Nucleus accumbens (tissue), 56 donors: ENCODE results near the gene MCM5.
"Not testable (repeated sequence)": the region's sequence is repeated elsewhere in the genome, so short reads cannot be mapped to it uniquely, and the experiment has no call there.

ENCODE experiments used
- DNase-seq, 56 donors: peaks; one replicate each; lab custom pipeline; 2025; lab: John Stamatoyannopoulos, UW

The MCM5 gene

DNA sequence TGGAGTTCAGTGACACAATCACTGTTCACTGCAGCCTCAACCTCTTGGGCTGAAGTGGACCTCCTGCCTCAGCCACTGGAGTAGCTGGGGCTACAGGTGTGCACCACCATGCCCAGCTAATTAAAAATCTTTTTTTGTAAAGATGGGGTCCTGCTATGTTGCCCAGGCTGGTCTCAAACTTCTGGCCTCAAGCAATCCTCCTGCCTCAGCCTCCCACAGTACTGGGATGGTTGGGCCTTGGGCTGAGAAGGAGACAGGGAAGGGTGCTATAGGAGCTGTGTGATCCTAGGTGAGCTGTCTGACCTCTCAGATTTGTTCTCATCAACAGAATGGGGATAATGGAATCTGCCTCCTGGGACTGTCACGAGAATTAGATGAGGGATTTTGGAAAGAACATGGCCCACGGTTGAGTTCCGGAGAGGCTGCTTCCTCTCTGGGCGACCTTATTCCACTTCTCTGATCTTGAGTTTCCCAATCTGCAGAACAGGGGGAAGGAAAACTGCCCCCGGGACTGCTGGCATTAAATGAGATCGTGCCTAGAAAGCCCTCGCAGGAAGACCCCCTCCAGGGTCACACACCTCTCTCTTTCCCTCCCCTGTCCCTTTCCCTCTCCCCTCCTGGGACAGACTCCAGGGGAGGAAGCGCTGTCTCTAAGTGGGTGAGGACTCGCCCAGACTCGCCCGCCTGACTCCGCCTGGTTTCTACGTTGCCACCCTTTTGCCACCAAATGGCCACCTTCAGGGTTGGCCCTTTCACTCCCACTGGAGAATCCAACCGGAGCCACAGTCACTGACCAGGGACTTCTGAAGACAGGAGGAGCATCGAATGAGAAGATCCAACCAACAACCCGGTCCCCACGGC, 50.1 kb downstream of the MCM5 start:
- no peak for DNase-seq

DNA sequence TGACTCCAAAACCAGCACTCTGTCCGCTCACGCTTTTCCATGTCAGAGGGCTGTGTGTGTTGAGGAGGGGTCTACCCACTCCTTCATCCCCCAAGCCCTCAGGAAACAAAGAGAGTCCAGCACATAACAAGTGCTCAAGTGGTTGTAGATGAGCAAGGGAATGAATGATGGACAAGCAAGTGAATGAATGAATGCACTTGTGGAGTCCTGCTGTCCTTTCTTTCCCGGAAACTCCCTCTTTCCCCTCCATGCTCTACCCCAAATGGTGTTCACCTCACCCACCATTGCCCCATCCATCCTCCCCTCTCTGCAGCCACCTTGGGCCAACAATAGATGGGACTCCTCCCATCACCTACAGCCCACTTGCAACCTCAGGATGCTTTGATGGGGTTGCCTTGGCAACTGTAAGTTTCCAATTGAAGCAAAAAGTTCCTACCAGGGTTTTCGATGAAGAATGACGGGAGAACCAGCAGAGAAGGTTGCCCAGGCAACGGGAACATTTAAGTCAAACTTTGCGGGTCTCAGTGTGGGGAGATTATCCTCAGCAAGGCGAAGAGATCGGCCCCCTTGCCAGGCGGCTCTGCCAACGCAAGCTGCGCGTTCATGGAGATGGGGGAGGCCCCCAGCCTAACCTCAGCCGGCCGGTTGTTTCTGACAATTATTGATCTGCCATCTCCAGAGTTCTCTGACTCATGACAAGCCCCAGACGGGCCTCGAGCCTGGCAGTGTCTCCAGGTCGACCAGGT, 51.1 kb downstream of the MCM5 start:
- peak in 26 of 56 donors; percentile 10 to 80 (median 46) for DNase-seq

DNA sequence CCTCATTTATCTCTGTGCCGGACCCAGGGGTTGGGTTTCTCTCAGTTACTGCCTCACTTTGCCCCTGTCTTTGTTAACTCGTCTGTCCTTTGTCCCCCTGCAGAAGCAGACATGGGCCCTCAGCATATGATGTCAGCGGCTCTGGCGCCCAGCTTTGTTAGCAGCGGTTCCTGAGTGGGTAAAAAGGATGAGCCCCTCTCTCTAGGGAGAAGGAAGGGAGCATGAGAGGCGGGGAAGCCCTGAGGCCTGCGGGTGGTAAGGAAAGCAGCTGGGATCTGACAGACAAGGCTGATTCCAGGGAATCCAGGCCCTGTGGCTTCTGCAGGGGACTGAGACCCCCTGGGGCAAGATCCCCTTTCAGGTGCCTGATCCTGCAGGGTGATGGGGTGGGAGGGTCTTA, 51.7 kb downstream of the MCM5 start:
- peak in 2 of 56 donors; percentile 15 to 50 for DNase-seq

DNA sequence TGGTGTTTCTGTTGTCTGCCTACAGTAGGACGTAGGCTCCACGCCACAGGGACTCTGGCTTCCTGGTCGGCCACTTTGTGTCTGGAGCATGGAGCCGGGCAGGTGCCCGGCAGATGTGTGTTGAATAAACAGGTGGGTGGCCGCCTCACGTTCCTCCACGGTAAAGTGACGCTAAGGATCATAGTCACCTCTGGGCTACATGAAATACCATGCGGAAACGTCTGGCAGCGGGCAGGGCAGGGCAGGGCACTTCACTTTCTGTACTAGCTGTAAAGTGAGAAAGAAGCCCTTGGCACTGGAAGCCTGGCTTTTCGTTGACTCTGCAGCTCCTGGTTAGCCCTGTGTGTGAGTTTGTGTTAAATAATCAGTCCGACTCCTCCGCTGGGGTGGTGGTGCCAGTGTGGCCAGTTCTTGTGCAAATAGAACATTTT, 52.4 kb downstream of the MCM5 start:
- DNase-seq, result peak in 1 of 56 donors; percentile 8

DNA sequence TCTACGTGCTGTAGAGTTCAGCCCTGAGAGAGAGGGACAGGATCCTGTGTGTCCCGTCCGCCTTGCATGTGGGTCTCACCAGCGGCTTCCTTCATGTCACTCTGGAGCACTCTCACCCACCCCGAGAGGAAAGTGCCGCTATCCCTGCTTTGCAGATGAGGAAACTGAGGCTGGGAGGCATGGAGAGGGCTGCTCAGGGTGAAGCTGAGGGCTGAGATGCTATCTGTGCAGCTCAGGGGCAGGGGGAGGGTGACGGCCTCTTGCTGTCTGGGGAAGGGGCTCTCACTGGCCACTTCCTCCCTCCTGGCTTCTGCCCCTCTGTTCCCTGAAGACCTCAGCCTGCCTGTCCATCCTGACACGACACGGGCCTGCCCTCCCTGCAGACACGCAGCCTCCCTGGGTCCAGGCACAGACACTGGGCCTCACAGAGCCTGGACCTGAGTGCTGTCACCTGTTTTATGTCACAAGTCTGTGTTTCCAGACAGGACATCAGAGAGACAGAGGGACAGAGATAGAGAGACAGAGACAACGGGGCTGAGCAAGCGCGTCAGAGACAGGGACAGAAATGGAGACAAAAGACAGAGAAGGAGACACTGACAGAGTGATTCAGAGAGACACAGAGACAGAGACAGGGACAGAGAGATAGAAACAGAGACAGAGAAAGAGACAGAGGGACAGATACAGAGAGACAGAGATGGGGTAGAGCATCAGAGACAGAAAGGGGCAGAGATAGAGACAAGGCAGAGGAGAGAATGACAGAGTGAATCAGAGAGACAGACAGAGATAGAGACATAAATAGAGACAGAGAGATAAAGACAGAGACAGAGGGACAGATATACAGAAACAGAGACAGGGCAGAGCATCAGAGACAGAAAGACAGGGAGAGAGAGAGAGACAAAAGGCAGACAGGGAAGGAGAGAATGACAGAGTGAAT, 53.1 kb downstream of the MCM5 start:
- DNase-seq, result no peak

DNA sequence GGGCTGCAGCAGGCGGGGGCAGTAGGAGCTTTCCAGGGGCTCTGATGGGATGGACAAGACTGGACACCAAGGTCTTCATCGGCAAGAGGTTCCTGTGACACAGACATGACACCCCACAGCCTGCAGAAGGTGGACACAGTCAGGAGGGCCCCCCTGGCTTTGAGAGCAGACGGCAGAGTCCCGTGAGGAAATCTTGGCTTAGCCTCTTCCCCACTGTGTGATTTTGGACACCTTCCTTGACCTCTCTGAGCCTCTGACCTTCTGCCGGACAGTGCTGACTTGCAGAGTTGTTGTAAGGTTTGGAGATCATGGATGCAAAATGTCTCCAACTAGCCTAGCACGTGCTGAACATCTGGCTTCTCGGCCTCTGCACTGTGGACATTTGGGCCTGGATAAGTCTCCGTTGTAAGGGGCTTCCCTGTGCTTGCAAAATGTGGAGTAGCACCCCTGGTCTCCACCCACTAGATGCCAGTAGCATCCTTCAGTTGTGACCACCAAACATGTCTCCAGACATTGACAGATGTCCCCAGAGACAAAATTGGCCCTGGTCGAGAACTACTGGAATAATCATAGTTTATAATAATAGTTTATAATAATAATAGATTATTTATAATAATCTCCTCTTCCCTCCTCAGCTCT, 54.6 kb downstream of the MCM5 start:
- DNase-seq, result peak in 5 of 56 donors; percentile 3 to 49 (median 15)

DNA sequence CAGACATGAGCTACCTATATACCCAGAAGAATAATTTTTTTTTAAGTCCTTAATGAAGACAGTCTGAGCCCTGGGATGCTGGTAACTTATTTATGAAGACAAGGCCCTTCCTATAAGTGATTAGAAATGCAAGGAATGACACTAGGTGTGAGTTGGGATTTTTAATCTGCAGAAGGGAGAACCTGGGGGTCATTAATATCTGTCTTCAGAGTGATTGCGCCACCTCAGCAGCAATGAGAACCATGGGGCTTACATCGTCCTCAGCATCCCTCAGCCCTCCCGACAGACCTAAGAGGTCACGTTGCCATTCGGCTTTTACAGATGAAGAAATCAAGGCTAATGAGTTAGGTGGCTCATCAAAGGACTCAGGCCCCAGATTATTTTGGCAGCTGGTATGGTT, 55.6 kb downstream of the MCM5 start:
- no peak for DNase-seq

DNA sequence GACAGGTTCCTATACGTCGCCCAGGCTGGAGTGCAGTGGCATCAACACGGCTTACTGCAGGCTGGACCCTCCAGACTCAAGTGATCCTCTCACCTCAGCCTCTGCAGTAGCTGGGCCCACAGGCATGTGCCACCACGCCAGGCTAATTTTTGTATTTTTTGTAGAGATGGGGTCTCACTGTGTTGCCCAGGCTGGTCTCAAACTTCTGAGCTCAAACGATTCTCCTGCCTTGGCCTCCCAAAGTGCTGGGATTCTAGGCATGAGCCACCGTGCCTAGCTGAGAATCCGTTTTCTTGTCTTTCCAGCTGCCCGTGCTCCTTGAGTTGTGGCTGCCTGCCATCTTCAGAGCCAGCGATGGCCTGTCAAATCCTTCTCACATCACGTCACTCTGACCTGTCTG, 56.8 kb downstream of the MCM5 start:
- no peak for DNase-seq

DNA sequence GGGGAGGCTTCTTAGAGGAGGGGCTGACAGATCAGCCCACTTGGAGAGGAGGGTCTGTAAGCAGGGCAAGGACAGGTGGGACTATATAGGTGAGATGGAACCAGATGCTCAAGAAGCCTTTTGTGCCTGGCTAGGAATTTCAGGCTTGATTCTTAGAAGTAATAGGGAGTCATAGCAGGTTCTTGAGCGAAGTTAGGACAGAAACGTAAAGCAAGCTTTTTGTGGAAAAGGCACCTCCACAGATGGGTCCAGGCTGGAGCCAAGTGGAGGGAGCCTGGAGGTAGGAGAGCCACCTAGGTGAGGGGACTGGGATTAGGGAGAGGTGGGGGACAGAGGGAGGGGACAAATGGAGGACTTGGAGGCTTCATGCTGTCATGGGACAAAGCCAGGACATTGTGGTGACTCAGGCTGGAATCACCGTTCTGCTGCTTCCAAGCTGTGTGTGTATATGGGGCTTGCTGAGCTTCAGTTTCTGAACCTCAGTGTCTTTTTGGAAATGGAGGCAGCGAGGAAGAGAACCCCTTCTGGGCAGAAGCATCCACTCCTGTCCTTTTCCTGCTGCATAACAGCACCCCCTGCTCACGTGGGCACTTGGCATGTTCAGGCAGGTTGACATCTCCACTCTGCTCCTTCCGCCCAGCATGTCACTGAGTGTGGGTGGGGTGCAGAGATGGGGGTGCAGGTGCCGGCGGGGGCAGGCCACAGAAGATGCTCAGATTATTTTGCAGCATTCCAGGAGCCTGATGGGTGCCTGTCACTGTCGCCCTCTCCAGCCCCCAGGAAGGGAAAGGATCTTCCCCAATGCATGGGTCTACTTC, 58.0 kb downstream of the MCM5 start:
- DNase-seq, result peak in 17 of 56 donors; percentile 7 to 65 (median 40)

DNA sequence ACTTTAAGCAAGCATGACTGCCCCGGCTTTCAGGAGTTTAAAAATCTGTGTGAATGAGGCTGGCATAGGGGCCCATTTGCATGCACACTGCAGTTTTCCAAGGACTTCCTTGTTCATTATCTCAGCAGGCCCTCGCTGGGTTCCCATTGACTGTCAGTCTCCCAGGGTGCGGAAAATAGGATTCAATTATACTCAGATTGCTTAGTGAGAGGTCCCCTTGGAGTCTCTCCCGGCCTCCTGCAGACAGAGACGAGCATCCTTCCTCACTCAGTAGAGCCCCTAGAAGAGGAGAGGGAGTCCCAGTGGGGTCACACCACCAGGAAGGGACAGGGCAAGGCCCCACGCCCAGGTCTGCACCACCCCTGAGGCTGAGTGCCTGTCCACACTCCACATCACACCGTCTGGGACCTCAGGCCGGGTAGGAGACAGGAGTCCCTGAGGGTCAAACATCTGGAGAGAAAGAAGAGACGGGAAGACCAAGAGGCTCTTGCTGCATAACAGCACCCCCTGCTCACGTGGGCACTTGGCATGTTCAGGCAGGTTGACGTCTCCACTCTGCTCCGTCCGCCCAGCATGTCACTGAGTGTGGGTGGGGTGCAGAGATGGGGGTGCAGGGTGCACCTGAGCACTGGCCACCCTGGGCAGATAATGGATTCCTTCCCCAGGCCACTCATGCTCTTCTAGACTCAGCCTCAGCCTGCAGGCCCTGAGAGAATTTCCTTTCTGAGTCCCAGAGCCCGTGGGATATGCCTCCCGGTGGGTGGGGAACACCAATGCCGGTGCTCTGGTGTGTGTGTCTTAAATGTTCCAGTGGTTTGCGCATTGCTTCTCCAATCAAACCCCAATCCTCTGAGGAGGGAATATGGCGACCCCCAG, 58.8 kb downstream of the MCM5 start:
- DNase-seq, result peak in 9 of 56 donors; percentile 20 to 65 (median 45)

DNA sequence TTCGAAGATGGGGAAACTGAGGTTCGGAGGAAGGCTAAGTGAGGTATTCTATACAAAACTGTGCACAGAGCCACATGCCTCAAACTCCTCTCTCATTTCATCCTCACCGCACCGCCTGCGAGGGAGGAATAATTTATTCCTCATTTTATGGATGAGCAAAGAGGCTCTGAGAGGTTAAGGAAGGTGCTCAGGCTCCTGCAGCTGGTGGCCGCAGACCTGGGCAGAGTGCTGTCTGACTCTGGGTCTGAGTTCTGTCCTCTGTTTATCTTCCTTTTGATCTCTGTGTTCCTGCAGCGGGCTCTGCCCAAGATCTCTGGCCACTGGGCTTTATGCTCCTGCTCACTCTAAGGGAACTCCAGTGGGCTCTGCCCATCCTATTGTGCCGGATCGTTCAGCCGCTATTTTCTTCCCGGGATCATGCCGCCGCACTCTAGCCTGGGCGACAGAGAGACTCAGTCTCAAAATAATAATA, 59.5 kb downstream of the MCM5 start:
- DNase-seq, result peak in 4 of 56 donors; percentile 25 to 39 (median 34)

DNA sequence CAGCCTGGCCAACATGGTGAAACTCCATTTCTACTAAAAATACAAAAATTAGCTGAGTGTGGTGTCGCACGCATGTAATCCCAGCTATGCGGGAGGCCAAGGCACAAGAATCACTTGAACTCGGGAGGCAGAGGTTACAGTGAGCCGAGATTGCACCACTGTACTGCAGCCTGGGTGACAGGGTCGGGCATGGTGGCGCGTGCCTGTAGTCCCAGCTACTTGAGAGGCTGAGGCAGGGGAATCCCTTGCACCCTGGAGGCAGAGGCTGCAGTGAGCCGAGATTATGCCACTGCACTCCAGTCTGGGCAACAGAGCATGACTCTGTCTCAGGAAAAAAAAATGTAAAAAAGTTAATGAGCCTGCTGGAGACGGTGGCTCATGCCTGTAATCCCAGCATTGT, 60.0 kb downstream of the MCM5 start:
- DNase-seq, result not testable (repeated sequence)

DNA sequence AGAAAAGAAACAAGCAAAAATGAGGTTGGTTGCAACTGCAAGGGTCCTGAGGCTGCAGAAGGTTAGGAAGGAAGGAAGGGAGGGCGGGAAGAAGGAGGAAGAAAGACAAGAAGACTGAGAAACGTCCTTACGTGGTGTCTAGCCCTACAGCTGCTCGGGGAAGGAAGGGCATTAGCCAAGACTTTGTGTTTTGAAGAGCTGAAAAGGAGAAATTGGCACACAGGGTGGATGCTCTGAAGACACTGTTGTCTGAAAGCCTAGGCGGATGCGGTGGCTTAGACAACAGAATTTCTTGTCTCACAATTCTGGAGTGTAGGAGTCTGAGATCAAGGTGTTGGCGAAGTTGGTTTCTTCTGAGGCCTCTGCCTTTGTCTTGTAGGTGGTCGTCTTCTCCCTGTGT, 60.7 kb downstream of the MCM5 start:
- DNase-seq, result no peak

DNA sequence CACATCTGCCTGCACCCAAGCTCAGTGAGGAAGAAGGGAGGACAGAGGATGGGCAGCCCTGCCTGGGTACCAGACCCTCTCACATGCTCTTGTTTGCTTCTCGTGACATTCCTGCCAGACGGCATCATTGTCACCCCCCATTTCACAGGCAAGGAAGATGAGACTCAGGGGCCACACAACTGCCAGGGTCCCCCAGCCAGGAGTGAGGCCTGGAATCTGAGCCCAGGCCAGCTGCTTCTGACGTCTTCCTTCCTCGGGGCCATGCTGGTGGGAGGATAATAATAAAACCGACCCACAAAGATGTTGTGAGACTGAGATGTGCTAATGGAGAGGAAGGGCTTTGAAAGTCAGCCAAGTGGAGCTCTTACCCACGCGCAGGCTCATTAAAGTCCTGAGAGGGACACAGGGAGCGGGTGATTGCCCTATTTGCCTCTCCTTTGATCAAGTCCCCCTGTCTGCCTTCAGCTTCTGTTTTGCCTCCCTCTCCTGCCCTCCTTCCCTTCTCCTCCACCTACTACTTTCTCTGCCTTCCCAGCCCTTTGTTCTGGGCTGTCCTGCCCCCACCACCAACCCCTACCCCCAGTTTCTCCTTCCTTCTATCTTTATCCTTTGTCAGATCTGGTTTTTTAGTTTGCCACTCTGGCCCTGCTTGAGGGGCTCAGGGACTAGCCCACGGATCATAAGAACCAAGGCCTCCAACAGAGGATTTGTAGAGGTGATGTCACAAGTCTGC, 62.7 kb downstream of the MCM5 start:
- DNase-seq, result no peak

DNA sequence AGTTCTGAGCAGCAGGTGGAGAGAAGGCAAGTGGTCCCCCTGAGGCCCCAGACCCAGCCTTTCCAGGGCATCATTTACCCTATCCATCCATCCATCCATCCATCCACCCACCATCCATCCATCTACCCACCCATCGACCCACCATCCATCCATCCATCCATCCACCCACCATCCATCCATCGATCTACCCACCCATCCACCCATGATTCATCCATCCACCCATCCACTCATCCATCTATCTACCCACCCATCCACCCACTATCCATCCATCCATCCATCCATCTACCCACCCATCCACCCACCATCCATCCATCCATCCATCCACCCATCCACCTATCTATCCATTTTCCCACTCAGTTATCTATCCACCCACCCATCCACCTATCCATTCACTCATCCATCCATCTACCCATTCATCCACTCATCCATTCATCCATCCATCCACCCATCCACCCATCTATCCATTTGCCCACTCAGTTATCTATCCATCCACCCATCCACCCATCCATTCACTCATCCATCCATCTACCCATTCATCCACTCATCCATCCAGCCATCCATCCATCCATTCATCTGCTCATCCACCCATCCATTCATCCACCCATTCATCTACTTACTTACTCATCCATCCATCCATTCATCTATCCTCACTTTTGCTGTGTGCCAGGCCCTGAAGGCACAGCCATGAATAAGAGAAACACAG, 63.4 kb downstream of the MCM5 start:
- DNase-seq, result no peak

DNA sequence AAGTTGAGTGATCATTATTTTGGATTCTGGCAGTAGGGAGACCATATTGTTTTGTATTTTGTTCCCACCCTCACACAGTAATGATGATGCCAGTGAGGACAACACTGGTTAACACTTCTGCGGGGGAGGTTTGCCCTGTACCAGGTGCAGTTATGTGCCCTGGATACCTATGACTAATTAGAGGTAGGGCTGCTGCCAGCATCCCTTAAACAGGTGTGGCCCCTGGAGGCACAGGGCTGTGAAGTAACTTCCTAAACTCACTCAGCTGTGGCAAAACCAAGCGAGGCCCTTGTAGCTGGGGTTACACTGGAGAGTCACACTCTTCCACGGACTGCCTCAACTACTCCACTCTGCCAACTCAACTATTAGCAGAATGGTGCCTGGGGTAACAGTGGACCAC, 64.5 kb downstream of the MCM5 start:
- DNase-seq, result no peak
